Subcutaneous abdominal adipose tissue (tissue), 5 donors: ENCODE data around the gene FGA.
A peak's percentile ranks its signal among the peaks of the same experiment; 100 is the strongest.

ENCODE experiments used
- H3K27ac ChIP-seq: one replicate; pipeline ENCODE4 v1.7.0; 2013; ENCODE audit warnings: low read depth, mild to moderate bottlenecking, inconsistent platforms, low read length, moderate library complexity
- H3K27me3 ChIP-seq, 5 donors: one replicate each; pipeline ENCODE4 v1.7.0; 2013; ENCODE audit warnings: low read length in 5 of 5, inconsistent platforms in 1 of 5; ENCODE audit not compliant: control insufficient read depth in 5 of 5, insufficient read depth in 4 of 5
- H3K36me3 ChIP-seq, 5 donors: one replicate each; pipeline ENCODE4 v1.7.0; 2013; ENCODE audit warnings: low read length in 5 of 5; ENCODE audit not compliant: control insufficient read depth in 5 of 5, insufficient read depth in 5 of 5
- H3K4me1 ChIP-seq, 5 donors: one replicate each; pipeline ENCODE4 v1.7.0; 2013; ENCODE audit warnings: low read length in 5 of 5, mild to moderate bottlenecking in 3 of 5, moderate library complexity in 1 of 5; ENCODE audit not compliant: control insufficient read depth in 5 of 5, insufficient read depth in 5 of 5
- H3K4me3 ChIP-seq, 5 donors: one replicate each; pipeline ENCODE4 v1.7.0; 2013; ENCODE audit warnings: low read length in 5 of 5, low read depth in 1 of 5
- H3K9ac ChIP-seq, 5 donors: one replicate each; pipeline ENCODE4 v1.7.0; 2013; ENCODE audit warnings: low read length in 5 of 5, mild to moderate bottlenecking in 4 of 5, moderate library complexity in 3 of 5
- H3K9me3 ChIP-seq, 5 donors: one replicate each; pipeline ENCODE4 v1.7.0; 2013; ENCODE audit warnings: low read length in 5 of 5; ENCODE audit not compliant: control insufficient read depth in 5 of 5
- donor health status: healthy.
- donor health status: healthy.
- donor health status: healthy.
- donor health status: healthy.
- donor health status: healthy.

FGA gene

GRCh38 chr4:154590329-154591006, at the start of gene FGA:
FGA (minus strand) TSS chr4:154590742; CDS start chr4:154590687, 55 bp downstream.
- no peaks in the 10 kb centered on the region for H3K4me1 ChIP-seq
- H3K36me3 ChIP-seq, result no peaks in the 10 kb centered on the region
- peaks cover 0 to 10% (median 2%) of the 10 kb centered on the region in 5 donors for H3K27me3 ChIP-seq
- H3K4me3 ChIP-seq, result no peak within 1 kb of the TSS
- no peak within 1 kb of the TSS for H3K9ac ChIP-seq
- no peak within 1 kb of the TSS for H3K27ac ChIP-seq
- H3K9me3 ChIP-seq, result no peaks in the 10 kb centered on the region

DNA sequence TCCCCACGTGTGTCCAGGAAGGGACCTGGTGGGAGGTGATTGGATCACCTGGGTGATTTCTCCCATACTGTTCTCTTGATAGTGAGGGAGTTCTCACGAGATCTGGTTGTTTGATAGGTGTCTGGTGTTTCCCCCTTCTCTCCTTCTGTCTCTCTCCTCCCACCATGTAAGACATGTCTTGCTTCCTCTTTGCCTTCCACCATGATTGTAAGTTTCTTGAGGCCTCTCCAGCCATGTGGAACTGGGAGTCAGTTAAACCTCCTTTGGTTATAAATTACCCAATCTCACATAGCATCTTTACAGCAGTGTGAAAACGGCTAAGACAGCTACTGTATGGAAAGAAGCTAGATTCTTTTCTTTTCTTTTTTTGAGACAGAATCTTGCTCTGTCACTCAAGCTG, 43.5 kb upstream of the FGA start:
- Histone ChIP-seq H3K4me3 (no peak overlapping the region), H3K36me3 (no peaks in the 10 kb centered on the region), H3K9ac (no peak overlapping the region), H3K9me3 (no peaks in the 10 kb centered on the region), H3K27me3 (peaks cover 0 to 7% (median 3%) of the 10 kb centered on the region in 5 donors), H3K4me1 (no peaks in the 10 kb centered on the region), H3K27ac (no peak overlapping the region)

GRCh38 chr4:154631828-154632227, 41.3 kb upstream of the FGA start:
- H3K27ac ChIP-seq, result no peak overlapping the region
- H3K4me3 ChIP-seq, result no peak overlapping the region
- no peaks in the 10 kb centered on the region for H3K36me3 ChIP-seq
- no peaks in the 10 kb centered on the region for H3K9me3 ChIP-seq
- H3K9ac ChIP-seq, result no peak overlapping the region
- peaks cover 0 to 7% (median 7%) of the 10 kb centered on the region in 5 donors for H3K4me1 ChIP-seq
- peaks cover 0 to 11% (median 8%) of the 10 kb centered on the region in 5 donors for H3K27me3 ChIP-seq

GRCh38 chr4:154630324-154630723, 39.8 kb upstream of the FGA start:
- peaks cover 0 to 11% (median 8%) of the 10 kb centered on the region in 5 donors for H3K27me3 ChIP-seq
- no peaks in the 10 kb centered on the region for H3K9me3 ChIP-seq
- H3K4me1 ChIP-seq, result peaks cover 0 to 11% (median 9%) of the 10 kb centered on the region in 5 donors
- H3K4me3 ChIP-seq, result no peak overlapping the region
- H3K27ac ChIP-seq, result no peak overlapping the region
- no peaks in the 10 kb centered on the region for H3K36me3 ChIP-seq
- H3K9ac ChIP-seq, result no peak overlapping the region

GRCh38 chr4:154626793-154627484, 36.4 kb upstream of the FGA start:
- Histone ChIP-seq H3K27ac (no peak overlapping the region), H3K4me1 (peaks cover 0 to 11% (median 9%) of the 10 kb centered on the region in 5 donors), H3K9me3 (no peaks in the 10 kb centered on the region), H3K9ac (peak overlapping the region in 2 of 5 donors; percentile 43 to 64), H3K36me3 (no peaks in the 10 kb centered on the region), H3K4me3 (peak overlapping the region; percentile 32 to 55 (median 38)), H3K27me3 (peaks cover 0 to 11% (median 8%) of the 10 kb centered on the region in 5 donors)

DNA sequence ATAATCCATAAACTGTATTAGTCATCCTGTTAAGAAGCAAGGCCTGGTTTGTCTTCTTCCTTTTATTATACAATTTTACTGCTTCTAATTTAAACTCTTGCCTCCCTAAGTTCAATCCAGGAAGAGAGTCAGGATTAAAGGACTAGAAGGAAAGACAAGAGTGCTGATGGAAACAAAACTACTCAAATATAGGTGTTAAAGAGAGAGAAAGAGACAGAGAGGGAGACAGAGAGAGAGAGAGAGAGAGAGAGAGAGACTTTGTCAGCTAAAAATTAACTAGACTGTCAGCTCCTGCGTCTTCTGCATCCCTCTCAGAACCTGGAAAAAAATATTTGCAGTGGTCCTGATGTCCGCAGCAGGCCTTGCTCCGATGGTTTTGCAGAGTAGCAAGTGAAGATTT, 35.4 kb upstream of the FGA start:
- no peaks in the 10 kb centered on the region for H3K36me3 ChIP-seq
- no peak overlapping the region for H3K4me3 ChIP-seq
- peaks cover 0 to 11% (median 9%) of the 10 kb centered on the region in 5 donors for H3K4me1 ChIP-seq
- H3K9ac ChIP-seq, result no peak overlapping the region
- H3K9me3 ChIP-seq, result no peaks in the 10 kb centered on the region
- peaks cover 0 to 7% (median 5%) of the 10 kb centered on the region in 5 donors for H3K27me3 ChIP-seq
- no peak overlapping the region for H3K27ac ChIP-seq

DNA sequence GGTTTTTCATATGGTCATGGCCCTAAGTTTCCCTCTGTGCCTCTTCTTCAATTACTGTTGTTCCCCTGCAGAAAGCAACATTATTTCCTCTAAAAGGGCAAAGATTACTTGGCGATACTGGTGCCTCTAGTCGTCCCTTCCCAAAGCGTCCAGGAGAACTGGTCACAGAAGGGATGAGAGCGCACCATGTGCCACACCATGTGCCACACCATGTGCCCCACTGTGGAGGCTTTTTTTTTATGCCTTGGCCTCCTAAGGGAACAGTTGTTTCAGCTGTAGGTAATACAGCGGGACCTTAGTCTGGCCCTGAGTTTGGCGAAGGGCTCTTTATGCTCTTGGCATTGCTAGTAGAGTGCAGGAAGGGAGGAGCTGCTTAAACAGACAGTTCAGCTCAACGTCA, 33.5 kb upstream of the FGA start:
- peaks cover 0 to 11% (median 9%) of the 10 kb centered on the region in 5 donors for H3K4me1 ChIP-seq
- H3K9me3 ChIP-seq, result no peaks in the 10 kb centered on the region
- H3K27me3 ChIP-seq, result peaks cover 0 to 6% (median 3%) of the 10 kb centered on the region in 5 donors
- no peaks in the 10 kb centered on the region for H3K36me3 ChIP-seq
- H3K27ac ChIP-seq, result no peak overlapping the region
- no peak overlapping the region for H3K9ac ChIP-seq
- no peak overlapping the region for H3K4me3 ChIP-seq

GRCh38 chr4:154623436-154623835, 32.9 kb upstream of the FGA start:
- Histone ChIP-seq H3K9me3 (no peaks in the 10 kb centered on the region), H3K4me1 (peaks cover 0 to 11% (median 9%) of the 10 kb centered on the region in 5 donors), H3K36me3 (no peaks in the 10 kb centered on the region), H3K27ac (no peak overlapping the region), H3K9ac (no peak overlapping the region), H3K4me3 (no peak overlapping the region), H3K27me3 (peaks cover 0 to 6% (median 3%) of the 10 kb centered on the region in 5 donors)

GRCh38 chr4:154622598-154622997, 32.1 kb upstream of the FGA start:
- no peak overlapping the region for H3K4me3 ChIP-seq
- no peaks in the 10 kb centered on the region for H3K9me3 ChIP-seq
- H3K36me3 ChIP-seq, result no peaks in the 10 kb centered on the region
- H3K27ac ChIP-seq, result no peak overlapping the region
- no peak overlapping the region for H3K9ac ChIP-seq
- peaks cover 0 to 6% (median 3%) of the 10 kb centered on the region in 5 donors for H3K27me3 ChIP-seq
- peaks cover 0 to 11% (median 9%) of the 10 kb centered on the region in 5 donors for H3K4me1 ChIP-seq

GRCh38 chr4:154620111-154620510, 29.6 kb upstream of the FGA start:
- H3K27me3 ChIP-seq, result no peaks in the 10 kb centered on the region
- no peak overlapping the region for H3K27ac ChIP-seq
- no peak overlapping the region for H3K9ac ChIP-seq
- H3K36me3 ChIP-seq, result no peaks in the 10 kb centered on the region
- H3K9me3 ChIP-seq, result no peaks in the 10 kb centered on the region
- no peaks in the 10 kb centered on the region for H3K4me1 ChIP-seq
- H3K4me3 ChIP-seq, result no peak overlapping the region
